GM12892 (cell line): Measurements from ENCODE around the gene CDC14A.

Source experiments
- POLR2A ChIP-seq: IDR thresholded peaks from 2 replicates; pipeline ENCODE4 v1.6.1; 2011; ENCODE audit warnings: low read depth, low read length, control low read depth
- POLR2AphosphoS5 ChIP-seq: IDR thresholded peaks from 2 replicates; pipeline ENCODE4 v1.6.1; 2011; ENCODE audit warnings: low read depth, low read length, control low read depth
- TAF1 ChIP-seq: IDR thresholded peaks from 2 replicates; pipeline ENCODE4 v1.6.1; 2011; ENCODE audit warnings: low read depth, mild to moderate bottlenecking, control low read depth, low read length, borderline replicate concordance

DNA sequence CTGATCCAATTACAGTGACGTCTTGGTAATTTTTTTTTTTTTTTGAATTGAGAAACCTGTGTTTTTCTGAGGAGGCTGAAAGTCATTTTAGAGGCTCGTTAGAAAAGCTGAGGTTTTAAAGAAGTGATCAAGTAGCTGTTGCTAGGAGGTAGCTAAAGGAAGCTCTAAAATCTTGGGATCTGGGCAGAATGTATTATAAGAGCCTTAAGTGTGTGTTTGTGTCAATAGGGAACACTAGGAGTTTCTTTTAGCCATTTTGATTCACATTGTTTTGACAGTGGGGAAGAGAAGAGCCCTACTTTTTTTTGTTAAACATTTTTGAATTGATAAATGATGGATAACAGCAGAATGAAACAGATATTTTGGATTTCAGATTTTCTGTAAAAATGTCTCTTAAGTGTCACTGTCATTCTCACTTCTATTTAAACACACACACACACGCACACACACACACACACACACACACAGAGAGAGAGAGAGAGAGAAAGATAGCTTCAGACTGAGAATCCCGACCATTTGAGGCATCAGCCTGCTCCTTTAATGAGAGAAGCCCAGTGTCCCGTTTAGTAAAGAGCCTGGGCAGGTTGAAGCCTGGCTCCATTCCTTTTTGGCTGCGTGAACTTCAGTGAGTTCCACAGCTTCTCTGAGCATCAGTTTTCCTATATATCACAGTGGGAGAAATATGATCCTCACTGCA, 106.5 kb downstream of the CDC14A start:
- no peak for TF ChIP-seq POLR2A
- no peak for TF ChIP-seq TAF1
- no peak for TF ChIP-seq POLR2AphosphoS5
